Mesothelial cell of epicardium (in vitro differentiated cells): ENCODE data around the gene RAD51B. TPM values are rescaled to one million over a fixed set of nuclear protein-coding genes. Genes with fewer than 3 reads are reported as not detected.

Source experiments
- DNase-seq, 2 experiments: peaks; one replicate each; pipeline ENCODE4 v3.0.0; 2021; ENCODE audit warnings: low spot score in 2 of 2; ENCODE audit not compliant: unreplicated experiment in 2 of 2
- H3K27ac Mint-ChIP-seq: 2 replicates; pipeline ENCODE4 v1.8.0; 2021; ENCODE audit warnings: mixed read lengths
- H3K27me3 Mint-ChIP-seq: 2 replicates; pipeline ENCODE4 v1.8.0; 2021; ENCODE audit warnings: low read depth, mixed read lengths
- H3K36me3 Mint-ChIP-seq: 2 replicates; pipeline ENCODE4 v1.8.0; 2021; ENCODE audit warnings: mixed read lengths
- H3K4me1 Mint-ChIP-seq: 2 replicates; pipeline ENCODE4 v1.8.0; 2021; ENCODE audit warnings: mixed read lengths
- H3K4me3 Mint-ChIP-seq: 2 replicates; pipeline ENCODE4 v1.8.0; 2021; ENCODE audit warnings: mild to moderate bottlenecking, moderate library complexity, mixed read lengths
- H3K9me3 Mint-ChIP-seq: 2 replicates; pipeline ENCODE4 v1.8.0; 2021; ENCODE audit warnings: mixed read lengths
- total RNA-seq: library from RNA; stranded (reverse); gene quantifications from 3 replicates; pipeline ENCODE4 v1.2.1, GENCODE V29; 2021
- TF ChIP-seq, protein P1 (sequence below): fragments of 200-600 bp; sonication (generic); IDR thresholded peaks from one replicate; pipeline ENCODE4 v1.5.0; 2021; ENCODE audit warnings: antibody characterized with exemption; ENCODE audit not compliant: unreplicated experiment

RAD51B gene
- total RNA-seq, 1 donor from 2014 or later = 34.7 TPM

DNA sequence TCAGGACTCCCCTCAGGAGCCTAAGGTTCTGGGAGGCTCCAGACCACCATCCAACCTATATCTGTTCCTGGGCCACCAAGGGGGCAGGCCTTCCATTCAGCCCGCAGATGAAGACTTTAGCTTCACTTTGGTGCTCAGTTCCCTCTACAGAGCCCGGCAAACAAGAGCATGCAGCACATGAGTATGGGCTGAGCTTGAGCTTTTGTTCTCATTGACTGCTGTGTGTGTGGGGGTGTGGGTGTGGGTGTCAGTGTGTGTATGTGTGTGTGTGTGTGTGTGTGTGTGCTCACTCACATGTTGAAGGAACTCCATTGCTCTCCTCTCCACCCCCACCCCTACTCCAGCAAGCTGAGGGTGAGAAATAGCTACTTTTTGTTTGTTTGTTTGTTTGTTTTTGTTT is 754.1 kb downstream of the RAD51B start:
- peaks cover 2% of the 10 kb centered on the region for H3K36me3 Mint-ChIP-seq
- H3K4me3 Mint-ChIP-seq = no peak overlapping the region
- H3K27me3 Mint-ChIP-seq = no peaks in the 10 kb centered on the region
- peaks cover 31% of the 10 kb centered on the region for H3K4me1 Mint-ChIP-seq
- no peak overlapping the region for H3K27ac Mint-ChIP-seq
- H3K9me3 Mint-ChIP-seq = peaks cover 6% of the 10 kb centered on the region
- DNase-seq = no peak
- TF ChIP-seq, protein P1, sequence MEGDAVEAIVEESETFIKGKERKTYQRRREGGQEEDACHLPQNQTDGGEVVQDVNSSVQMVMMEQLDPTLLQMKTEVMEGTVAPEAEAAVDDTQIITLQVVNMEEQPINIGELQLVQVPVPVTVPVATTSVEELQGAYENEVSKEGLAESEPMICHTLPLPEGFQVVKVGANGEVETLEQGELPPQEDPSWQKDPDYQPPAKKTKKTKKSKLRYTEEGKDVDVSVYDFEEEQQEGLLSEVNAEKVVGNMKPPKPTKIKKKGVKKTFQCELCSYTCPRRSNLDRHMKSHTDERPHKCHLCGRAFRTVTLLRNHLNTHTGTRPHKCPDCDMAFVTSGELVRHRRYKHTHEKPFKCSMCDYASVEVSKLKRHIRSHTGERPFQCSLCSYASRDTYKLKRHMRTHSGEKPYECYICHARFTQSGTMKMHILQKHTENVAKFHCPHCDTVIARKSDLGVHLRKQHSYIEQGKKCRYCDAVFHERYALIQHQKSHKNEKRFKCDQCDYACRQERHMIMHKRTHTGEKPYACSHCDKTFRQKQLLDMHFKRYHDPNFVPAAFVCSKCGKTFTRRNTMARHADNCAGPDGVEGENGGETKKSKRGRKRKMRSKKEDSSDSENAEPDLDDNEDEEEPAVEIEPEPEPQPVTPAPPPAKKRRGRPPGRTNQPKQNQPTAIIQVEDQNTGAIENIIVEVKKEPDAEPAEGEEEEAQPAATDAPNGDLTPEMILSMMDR = no peak

DNA sequence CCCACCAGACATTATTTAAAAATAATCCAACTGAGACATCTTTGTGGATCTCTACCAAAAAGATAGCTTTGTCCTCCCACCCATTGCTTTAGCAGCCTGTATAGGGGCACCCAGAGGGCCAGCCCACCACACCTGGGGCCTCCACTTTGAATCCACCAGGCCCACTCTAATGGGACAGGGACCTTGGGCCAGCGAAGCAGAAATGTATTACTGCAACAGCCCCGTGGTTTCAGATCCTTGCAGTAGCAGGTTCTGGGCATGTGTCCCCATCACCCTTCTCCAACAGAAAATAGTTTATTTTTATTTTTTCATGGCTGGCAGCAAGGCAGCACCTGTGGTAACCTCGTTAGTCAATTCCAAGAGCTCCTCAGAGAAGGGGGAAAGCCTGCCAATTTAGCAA is 754.9 kb downstream of the RAD51B start:
- peaks cover 6% of the 10 kb centered on the region for H3K9me3 Mint-ChIP-seq
- TF ChIP-seq, protein P1 = no peak
- H3K4me1 Mint-ChIP-seq = peaks cover 28% of the 10 kb centered on the region

DNA sequence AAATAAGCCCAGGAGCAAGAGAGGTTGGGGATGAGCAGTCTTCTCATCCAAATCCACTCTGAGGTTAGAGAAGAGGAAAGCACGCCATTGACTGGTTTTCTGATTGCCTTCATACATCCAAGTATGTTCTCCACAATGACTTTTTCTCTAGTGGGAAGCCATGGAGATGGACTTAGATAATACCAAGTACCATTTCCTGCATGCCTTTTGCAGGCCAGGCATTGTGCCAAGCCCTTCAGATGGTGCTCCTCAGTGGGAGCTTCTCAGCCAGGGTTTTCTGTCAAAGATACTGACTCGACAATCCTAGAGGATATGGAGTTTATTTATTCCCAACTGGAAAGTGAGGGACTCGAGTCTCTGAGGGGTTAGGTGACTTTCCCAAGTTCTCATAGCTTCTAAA is 755.3 kb downstream of the RAD51B start:
- no peak overlapping the region for H3K4me3 Mint-ChIP-seq
- no peaks in the 10 kb centered on the region for H3K27me3 Mint-ChIP-seq
- H3K27ac Mint-ChIP-seq = no peak overlapping the region
- TF ChIP-seq, protein P1 = no peak
- peaks cover 2% of the 10 kb centered on the region for H3K36me3 Mint-ChIP-seq
- peaks cover 23% of the 10 kb centered on the region for H3K4me1 Mint-ChIP-seq
- DNase-seq = no peak
- H3K9me3 Mint-ChIP-seq = peaks cover 6% of the 10 kb centered on the region

More for the DNA sequence above, 754.9 kb downstream of the RAD51B start:
- Mint-ChIP-seq H3K36me3 (peaks cover 2% of the 10 kb centered on the region), H3K27ac (no peak overlapping the region), H3K27me3 (no peaks in the 10 kb centered on the region), H3K4me3 (no peak overlapping the region)
- no peak for DNase-seq

DNA sequence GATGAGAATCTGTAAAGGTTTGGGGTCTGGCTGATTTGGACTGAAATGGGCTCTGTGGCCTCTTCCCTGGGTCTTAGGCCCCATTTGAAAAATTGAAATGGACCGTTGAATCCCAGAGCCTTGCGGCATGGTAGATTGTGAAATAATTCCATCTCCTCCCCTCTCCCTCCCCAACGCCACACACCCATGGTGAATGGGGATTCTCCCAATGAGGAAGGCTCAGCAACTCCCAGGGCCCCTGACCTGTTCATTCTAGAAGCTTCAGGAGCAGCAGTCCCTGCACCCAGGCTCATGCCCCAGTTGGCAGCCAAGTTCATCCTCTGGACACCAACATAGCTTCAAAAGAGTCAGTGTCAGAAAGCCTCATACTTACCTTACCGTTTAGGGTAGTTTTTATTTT is 755.8 kb downstream of the RAD51B start:
- Mint-ChIP-seq H3K4me3 (no peak overlapping the region), H3K27me3 (no peaks in the 10 kb centered on the region), H3K27ac (no peak overlapping the region), H3K4me1 (peaks cover 19% of the 10 kb centered on the region), H3K36me3 (peaks cover 2% of the 10 kb centered on the region), H3K9me3 (peaks cover 6% of the 10 kb centered on the region)
- DNase-seq = no peak
- TF ChIP-seq, protein P1 = no peak

DNA sequence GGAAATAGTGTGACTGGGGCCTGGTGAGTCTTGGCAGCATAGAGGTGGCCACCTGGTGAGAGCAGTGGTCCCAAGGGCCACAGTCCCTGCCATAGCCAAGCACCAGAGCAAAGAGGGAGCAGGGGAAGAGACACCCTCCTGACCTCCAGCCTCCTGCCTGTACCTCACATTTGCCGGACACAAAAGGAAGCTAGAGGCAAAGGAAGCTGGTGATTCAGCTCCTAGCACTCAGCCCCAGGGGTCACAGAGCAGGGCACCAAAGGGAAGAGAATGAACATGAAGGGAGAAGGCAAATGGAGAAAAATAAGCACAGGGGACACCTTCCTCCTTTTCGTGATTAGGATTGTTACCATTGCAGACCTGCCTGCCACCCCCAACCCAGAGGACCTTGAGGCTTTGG is 756.5 kb downstream of the RAD51B start:
- no peak for DNase-seq
- H3K27ac Mint-ChIP-seq = no peak overlapping the region
- no peaks in the 10 kb centered on the region for H3K27me3 Mint-ChIP-seq
- TF ChIP-seq, protein P1 = no peak
- H3K4me3 Mint-ChIP-seq = no peak overlapping the region
- H3K4me1 Mint-ChIP-seq = peaks cover 23% of the 10 kb centered on the region
- peaks cover 7% of the 10 kb centered on the region for H3K9me3 Mint-ChIP-seq
- peaks cover 2% of the 10 kb centered on the region for H3K36me3 Mint-ChIP-seq
